Neuronal stem cell (in vitro differentiated cells): ENCODE measurements around the gene IL20RB.

Experiments
- DNase-seq: peaks from one replicate; pipeline ENCODE4 v3.0.0-alpha.2; 2013; ENCODE audit warnings: low spot score
- H2AFZ ChIP-seq: one replicate; pipeline ENCODE4 v1.6.1; 2013; ENCODE audit warnings: mild to moderate bottlenecking, low read length, inconsistent platforms
- H2AK5ac ChIP-seq: 2 replicates; pipeline ENCODE4 v1.6.1; 2013; ENCODE audit warnings: low read depth, mild to moderate bottlenecking, inconsistent platforms, low read length, moderate library complexity, mixed read lengths
- H2BK120ac ChIP-seq: 2 replicates; pipeline ENCODE4 v1.6.1; 2013; ENCODE audit warnings: low read depth, mild to moderate bottlenecking, inconsistent platforms, low read length, moderate library complexity, mixed read lengths
- H2BK12ac ChIP-seq: one replicate; pipeline ENCODE4 v1.6.1; 2013; ENCODE audit warnings: low read length, inconsistent platforms
- H2BK15ac ChIP-seq: 2 replicates; pipeline ENCODE4 v1.6.1; 2013; ENCODE audit warnings: mild to moderate bottlenecking, low read length, inconsistent platforms, mixed read lengths
- H2BK5ac ChIP-seq: one replicate; pipeline ENCODE4 v1.6.1; 2013; ENCODE audit warnings: inconsistent platforms, mild to moderate bottlenecking, low read length, moderate library complexity
- H3K14ac ChIP-seq: one replicate; pipeline ENCODE4 v1.6.1; 2013; ENCODE audit warnings: low read length, inconsistent platforms
- H3K18ac ChIP-seq: 2 replicates; pipeline ENCODE4 v1.6.1; 2013; ENCODE audit warnings: low read length, inconsistent platforms
- H3K23ac ChIP-seq: 2 replicates; pipeline ENCODE4 v1.6.1; 2013; ENCODE audit warnings: low read depth, mild to moderate bottlenecking, mixed read lengths, low read length, inconsistent platforms; ENCODE audit not compliant: poor library complexity
- H3K27ac ChIP-seq: replicated peaks from 3 replicates; pipeline ENCODE4 v1.5.1; 2013; ENCODE audit warnings: low read length, inconsistent platforms
- H3K27me3 ChIP-seq, 3 experiments: 2 replicates each; pipeline ENCODE4 v1.6.1; 2013; ENCODE audit warnings: low read length in 3 of 3, mild to moderate bottlenecking in 2 of 3, inconsistent platforms in 1 of 3, low read depth in 1 of 3, mixed read lengths in 1 of 3, moderate library complexity in 1 of 3; ENCODE audit not compliant: control insufficient read depth in 3 of 3, insufficient read depth in 3 of 3
- H3K36me3 ChIP-seq, 2 donors: replicated peaks in 1 of 2; 2 replicates each; pipeline ENCODE4 v1.6.1; 2013; ENCODE audit warnings: low read length in 2 of 2; ENCODE audit not compliant: control insufficient read depth in 2 of 2, insufficient read depth in 2 of 2
- H3K4ac ChIP-seq: 2 replicates; pipeline ENCODE4 v1.6.1; 2013; ENCODE audit warnings: inconsistent platforms, mild to moderate bottlenecking, low read length, moderate library complexity
- H3K4me1 ChIP-seq, 2 donors: 1 replicate in 1 of 2; 2 replicates in 1 of 2; pipeline ENCODE4 v1.6.1; 2013; ENCODE audit warnings: low read length in 2 of 2, low read depth in 1 of 2; ENCODE audit not compliant: control insufficient read depth in 2 of 2, insufficient read depth in 1 of 2
- H3K4me2 ChIP-seq: one replicate; pipeline ENCODE4 v1.6.1; 2013; ENCODE audit warnings: mild to moderate bottlenecking, low read length, inconsistent platforms; ENCODE audit not compliant: insufficient read depth, poor library complexity, severe bottlenecking
- H3K4me3 ChIP-seq, 2 donors: 2 replicates each; pipeline ENCODE4 v1.5.1; 2013; ENCODE audit warnings: low read length in 2 of 2, mild to moderate bottlenecking in 2 of 2, inconsistent platforms in 1 of 2, moderate library complexity in 1 of 2
- H3K79me1 ChIP-seq: one replicate; pipeline ENCODE4 v1.6.1; 2013; ENCODE audit warnings: low read depth, mild to moderate bottlenecking, inconsistent platforms, low read length, moderate library complexity
- H3K9ac ChIP-seq: one replicate; pipeline ENCODE4 v1.6.1; 2013; ENCODE audit warnings: mild to moderate bottlenecking, low read depth, low read length, inconsistent platforms; ENCODE audit not compliant: poor library complexity
- H3K9me3 ChIP-seq, 2 donors: replicated peaks in 1 of 2; 2 replicates each; pipeline versions ENCODE3 to v1.6.1; 2013; ENCODE audit warnings: low read length in 2 of 2, mild to moderate bottlenecking in 2 of 2, inconsistent platforms in 1 of 2, low read depth in 1 of 2, mixed read lengths in 1 of 2, moderate library complexity in 1 of 2; ENCODE audit not compliant: control insufficient read depth in 2 of 2, insufficient read depth in 1 of 2
- H4K8ac ChIP-seq: one replicate; pipeline ENCODE4 v1.6.1; 2013; ENCODE audit warnings: low read depth, mild to moderate bottlenecking, inconsistent platforms, low read length, moderate library complexity
- H4K91ac ChIP-seq: one replicate; pipeline ENCODE4 v1.6.1; 2013; ENCODE audit warnings: low read length, low read depth, mild to moderate bottlenecking, inconsistent platforms; ENCODE audit not compliant: poor library complexity
- WGBS, 2 donors: extraction: QIAGEN DNeasy Blood & Tissue Kit; methylation state at CpG; one replicate each; pipeline ENCODE4 v1.1.7; 2013; ENCODE audit warnings: missing lambda C conversion rate in 2 of 2, mixed read lengths in 1 of 2; ENCODE audit not compliant: insufficient read length in 2 of 2, insufficient replicate concordance in 1 of 2; ENCODE audit errors: extremely low coverage in 2 of 2; 5-methylcytosine and 5-hydroxymethylcytosine counted together

The IL20RB gene

GRCh38 chr3:137008131-137008530 is 50.3 kb downstream of the IL20RB start:
- DNase-seq = no peak
- no peaks in the 10 kb centered on the region for H3K9me3 ChIP-seq
- H3K36me3 ChIP-seq = no peaks in the 10 kb centered on the region
- H2BK5ac ChIP-seq = no peak overlapping the region
- H3K79me1 ChIP-seq = no peaks in the 10 kb centered on the region
- H3K23ac ChIP-seq = no peak overlapping the region
- WGBS, 2 donors = no CpG with 5 or more reads among the region's 3 CpGs
- no peak overlapping the region for H3K14ac ChIP-seq
- H3K4me2 ChIP-seq = no peak overlapping the region
- no peaks in the 10 kb centered on the region for H3K27me3 ChIP-seq
- no peak overlapping the region for H2BK12ac ChIP-seq
- no peak overlapping the region for H4K91ac ChIP-seq
- H4K8ac ChIP-seq = no peak overlapping the region
- H3K27ac ChIP-seq = no peak overlapping the region
- H2BK120ac ChIP-seq = no peak overlapping the region
- no peaks in the 10 kb centered on the region for H3K4me1 ChIP-seq
- no peak overlapping the region for H3K4me3 ChIP-seq
- H3K18ac ChIP-seq = no peak overlapping the region
- H2BK15ac ChIP-seq = no peak overlapping the region
- H3K9ac ChIP-seq = no peak overlapping the region
- H2AFZ ChIP-seq = no peak overlapping the region
- no peak overlapping the region for H3K4ac ChIP-seq
- no peak overlapping the region for H2AK5ac ChIP-seq

GRCh38 chr3:137008976-137009375 is 51.2 kb downstream of the IL20RB start:
- Histone ChIP-seq H3K27ac (no peak overlapping the region), H2AK5ac (no peak overlapping the region), H3K79me1 (no peaks in the 10 kb centered on the region), H2BK5ac (no peak overlapping the region), H4K8ac (no peak overlapping the region), H3K23ac (no peak overlapping the region), H2BK15ac (no peak overlapping the region), H3K9ac (no peak overlapping the region), H3K18ac (no peak overlapping the region), H2BK12ac (no peak overlapping the region), H3K27me3 (no peaks in the 10 kb centered on the region), H3K4ac (no peak overlapping the region), H4K91ac (no peak overlapping the region), H3K14ac (no peak overlapping the region), H2BK120ac (no peak overlapping the region), H3K4me2 (no peak overlapping the region), H2AFZ (no peak overlapping the region), H3K9me3 (no peaks in the 10 kb centered on the region), H3K36me3 (no peaks in the 10 kb centered on the region), H3K4me1 (no peaks in the 10 kb centered on the region), H3K4me3 (no peak overlapping the region)
- DNase-seq = no peak
- WGBS, 2 donors = no CpG with 5 or more reads among the region's 4 CpGs

GRCh38 chr3:137010137-137010536 is 52.4 kb downstream of the IL20RB start:
- Histone ChIP-seq H3K36me3 (no peaks in the 10 kb centered on the region), H3K27ac (no peak overlapping the region)

GRCh38 chr3:137011153-137011552 is 53.4 kb downstream of the IL20RB start:
- Histone ChIP-seq H2AK5ac (no peak overlapping the region), H2BK120ac (no peak overlapping the region), H3K4me3 (no peak overlapping the region), H2BK15ac (no peak overlapping the region), H3K18ac (no peak overlapping the region), H3K79me1 (no peaks in the 10 kb centered on the region), H3K27ac (no peak overlapping the region), H3K9me3 (no peaks in the 10 kb centered on the region), H4K8ac (no peak overlapping the region), H3K14ac (no peak overlapping the region), H3K4me2 (no peak overlapping the region), H3K27me3 (no peaks in the 10 kb centered on the region), H3K4ac (no peak overlapping the region), H2BK12ac (no peak overlapping the region), H2AFZ (no peak overlapping the region), H3K9ac (no peak overlapping the region), H3K36me3 (no peaks in the 10 kb centered on the region), H3K23ac (no peak overlapping the region), H3K4me1 (peaks cover 0 to 3% of the 10 kb centered on the region in 2 donors), H4K91ac (no peak overlapping the region), H2BK5ac (no peak overlapping the region)
- no peak for DNase-seq
- no CpG with 5 or more reads among the region's 4 CpGs for WGBS, 2 donors

More at GRCh38 chr3:137010137-137010536, 52.4 kb downstream of the IL20RB start:
- no peak overlapping the region for H2BK12ac ChIP-seq
- no peak overlapping the region for H4K91ac ChIP-seq
- H3K23ac ChIP-seq = no peak overlapping the region
- H2BK5ac ChIP-seq = no peak overlapping the region
- H3K14ac ChIP-seq = no peak overlapping the region
- no peak overlapping the region for H2BK120ac ChIP-seq
- H2AFZ ChIP-seq = no peak overlapping the region
- no peak overlapping the region for H3K4me3 ChIP-seq
- no peak overlapping the region for H3K4me2 ChIP-seq
- no peaks in the 10 kb centered on the region for H3K9me3 ChIP-seq
- WGBS, 2 donors = no CpG with 5 or more reads among the region's 6 CpGs
- H3K27me3 ChIP-seq = no peaks in the 10 kb centered on the region
- no peak overlapping the region for H2AK5ac ChIP-seq
- no peak overlapping the region for H3K4ac ChIP-seq
- H3K4me1 ChIP-seq = peaks cover 0 to 3% of the 10 kb centered on the region in 2 donors
- no peak overlapping the region for H3K9ac ChIP-seq
- H2BK15ac ChIP-seq = no peak overlapping the region
- no peak overlapping the region for H3K18ac ChIP-seq
- H3K79me1 ChIP-seq = no peaks in the 10 kb centered on the region
- H4K8ac ChIP-seq = no peak overlapping the region
- no peak for DNase-seq
